HG02973 (cell line): ENCODE measurements around the gene IRF2.
A peak's percentile ranks its signal among the peaks of the same experiment; 100 is the strongest.

Experiments
- ATAC-seq: cut with Tn5 transposase; IDR thresholded peaks from one replicate; pipeline ENCODE4 v1.9.1; 2021; ENCODE audit warnings: moderate library complexity; ENCODE audit not compliant: unreplicated experiment

The IRF2 gene

GRCh38 chr4:184410748-184411147 is 63.6 kb downstream of the IRF2 start:
- no peak for ATAC-seq

- no peak for ATAC-seq
These were observed 64.2 kb downstream of the IRF2 start for GRCh38 chr4:184409911-184410692.

- ATAC-seq, result no peak
These were observed 64.8 kb downstream of the IRF2 start for GRCh38 chr4:184409502-184409901.

GRCh38 chr4:184408684-184409081 is 65.7 kb downstream of the IRF2 start:
- ATAC-seq, result no peak

- ATAC-seq, result no peak
These were observed 66.2 kb downstream of the IRF2 start for GRCh38 chr4:184408021-184408683.

- no peak for ATAC-seq
These were observed 67.4 kb downstream of the IRF2 start for GRCh38 chr4:184406958-184407391.

- ATAC-seq, result no peak
These were observed 70.3 kb downstream of the IRF2 start for GRCh38 chr4:184404047-184404446.

- no peak for ATAC-seq
These were observed 71.0 kb downstream of the IRF2 start for GRCh38 chr4:184403384-184403781.

GRCh38 chr4:184402740-184403383 is 71.5 kb downstream of the IRF2 start:
- no peak for ATAC-seq

- no peak for ATAC-seq
These were observed 72.1 kb downstream of the IRF2 start for GRCh38 chr4:184402239-184402638.

GRCh38 chr4:184401397-184402171 is 72.8 kb downstream of the IRF2 start:
- no peak for ATAC-seq

GRCh38 chr4:184400891-184401290 is 73.5 kb downstream of the IRF2 start:
- ATAC-seq, result no peak

- ATAC-seq, result no peak
These were observed 73.9 kb downstream of the IRF2 start for GRCh38 chr4:184400375-184400870.

GRCh38 chr4:184399512-184399908 is 74.8 kb downstream of the IRF2 start:
- no peak for ATAC-seq

- ATAC-seq, result no peak
These were observed 75.4 kb downstream of the IRF2 start for GRCh38 chr4:184398741-184399511.

GRCh38 chr4:184397516-184398163 is 76.7 kb downstream of the IRF2 start:
- no peak for ATAC-seq

- no peak for ATAC-seq
These were observed 77.5 kb downstream of the IRF2 start for GRCh38 chr4:184396570-184397515.

- ATAC-seq, result peak; percentile 79
These were observed 78.4 kb downstream of the IRF2 start for GRCh38 chr4:184395971-184396391.
